Measurements from ENCODE around the gene QPCTL. TPM values are rescaled to one million over a fixed set of nuclear protein-coding genes. Genes with fewer than 3 reads are reported as not detected.
A peak's percentile ranks its signal among the peaks of the same experiment; 100 is the strongest.

The QPCTL gene
- total RNA-seq, 5 donors from 2014 or later (not counting 1 experiment from before 2014, with no cell fraction given): 5.4 to 13.7 (median 10.3) TPM

DNA sequence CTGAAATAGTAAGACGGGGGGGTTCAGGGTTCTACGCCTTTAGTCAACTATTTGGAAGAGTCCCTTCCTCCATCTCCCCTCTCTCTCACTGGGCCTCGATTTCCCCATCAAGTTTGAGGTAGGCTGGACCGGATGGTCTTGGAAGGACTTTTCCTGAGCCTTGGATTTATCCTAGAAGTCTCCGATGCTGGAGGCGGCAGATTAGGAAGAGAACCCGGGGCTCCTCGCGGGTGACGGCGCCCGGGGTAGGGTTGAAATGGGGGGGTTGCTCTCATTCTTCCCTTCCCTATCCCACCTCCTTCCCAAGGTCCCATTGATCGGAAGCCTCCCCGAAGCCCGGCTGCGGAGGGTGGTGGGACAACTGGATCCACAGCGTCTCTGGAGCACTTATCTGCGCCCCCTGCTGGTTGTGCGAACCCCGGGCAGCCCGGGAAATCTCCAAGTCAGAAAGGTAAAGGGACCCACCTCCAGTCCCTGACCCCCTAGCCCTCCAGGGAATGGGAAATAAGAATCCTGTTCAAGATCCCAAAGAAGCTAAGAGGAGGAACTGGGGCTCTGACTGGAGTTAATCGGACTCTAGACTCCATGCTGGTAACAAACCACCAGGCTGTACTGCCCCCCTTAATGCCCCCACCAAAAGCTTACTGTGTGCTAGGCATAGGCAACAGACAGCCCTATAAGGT is 781 bp downstream of the QPCTL start:
- Histone ChIP-seq H3K4me3 (ENCODE audit: control insufficient read depth in 1 of 2, extremely low read depth in 1 of 2, low read length in 1 of 2) (peak overlapping the region; percentile 83 to 97), H3K36me3 (ENCODE audit: control insufficient read depth in 2 of 2, extremely low read depth in 1 of 2, insufficient read depth in 1 of 2, low read length in 1 of 2) (peaks cover 6 to 25% of the 10 kb centered on the region in 2 donors), H3K4me1 (ENCODE audit: control insufficient read depth in 1 of 2, extremely low read depth in 1 of 2, insufficient read depth in 2 of 2, low read length in 2 of 2) (peaks cover 8 to 29% of the 10 kb centered on the region in 2 experiments), H3K9me3 (no peaks in the 10 kb centered on the region), H3K27ac (ENCODE audit: low read length) (peak overlapping the region; percentile 92), H3K27me3 (replicated peaks in 1 of 2; ENCODE audit: control insufficient read depth in 2 of 2, extremely low read depth in 1 of 2, insufficient read depth in 2 of 2, low read length in 1 of 2) (no peaks in the 10 kb centered on the region)
- H3K9me3 Mint-ChIP-seq: no peaks in the 10 kb centered on the region
- ChIA-PET CTCF (interaction anchor here (0.6 to 2.7 kb wide), 15 partner anchors 9 to 135 kb away, joined by 3 to 30 read pairs (median 4); partner anchors contain the start of genes FBXO46 (in 1 of the 2) and SIX5 (in 1 of the 2)), POLR2A (interaction anchor here (0.6 to 1.2 kb wide), 3 partner anchors 38 to 224 kb away, joined by 3 to 5 read pairs (median 4); partner anchors contain the start of gene FBXO46 (in 1 of the 2))
- DNase-seq: peak; percentile 30 to 82 (median 66)
- no peak for ATAC-seq (replicated peaks in 1 of 4)
- no peaks in the 10 kb centered on the region for H3K27me3 Mint-ChIP-seq
- peaks cover 22% of the 10 kb centered on the region for H3K36me3 Mint-ChIP-seq
- H3K27ac Mint-ChIP-seq: peak overlapping the region; percentile 77 to 87
- peak overlapping the region; percentile 94 to 97 (median 96) for H3K4me3 Mint-ChIP-seq
- WGBS (ENCODE audit: insufficient coverage): 0% methylated on average over 6 of the region's 22 CpGs
- H3K4me1 Mint-ChIP-seq: peaks cover 16 to 27% (median 24%) of the 10 kb centered on the region in 3 donors

DNA sequence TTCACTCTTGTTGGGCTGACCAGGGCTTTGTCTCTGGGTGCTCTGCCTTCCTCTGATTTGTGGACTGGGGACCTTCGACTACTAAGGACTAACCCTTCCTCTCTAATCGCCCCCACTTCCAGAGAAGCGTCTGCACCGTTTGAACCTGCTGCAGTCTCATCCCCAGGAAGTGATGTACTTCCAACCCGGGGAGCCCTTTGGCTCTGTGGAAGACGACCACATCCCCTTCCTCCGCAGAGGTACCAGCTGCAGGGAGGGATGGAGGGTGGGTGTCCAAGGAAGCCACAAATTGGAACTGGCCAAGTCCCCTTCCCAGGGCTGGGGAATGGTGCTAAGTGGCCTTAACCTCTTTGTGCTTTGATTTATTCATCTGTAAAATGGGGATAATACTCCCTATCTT is 9.2 kb downstream of the QPCTL start:
- no peaks in the 10 kb centered on the region for H3K9me3 ChIP-seq
- H3K4me3 ChIP-seq (ENCODE audit: control insufficient read depth in 1 of 2, extremely low read depth in 1 of 2, low read length in 1 of 2): no peak overlapping the region
- peaks cover 0 to 5% (median 0%) of the 10 kb centered on the region in 3 donors for H3K4me1 Mint-ChIP-seq
- no peaks in the 10 kb centered on the region for H3K9me3 Mint-ChIP-seq
- H3K36me3 Mint-ChIP-seq: peaks cover 12% of the 10 kb centered on the region
- H3K27ac Mint-ChIP-seq: no peak overlapping the region
- H3K4me3 Mint-ChIP-seq: no peak overlapping the region
- H3K27me3 ChIP-seq (replicated peaks in 1 of 2; ENCODE audit: control insufficient read depth in 2 of 2, extremely low read depth in 1 of 2, insufficient read depth in 2 of 2, low read length in 1 of 2): no peaks in the 10 kb centered on the region
- DNase-seq: no peak
- ATAC-seq (replicated peaks in 1 of 4): no peak
- H3K27ac ChIP-seq (ENCODE audit: low read length): no peak overlapping the region
- peaks cover 10 to 19% of the 10 kb centered on the region in 2 donors for H3K36me3 ChIP-seq (ENCODE audit: control insufficient read depth in 2 of 2, extremely low read depth in 1 of 2, insufficient read depth in 1 of 2, low read length in 1 of 2)
- POLR2A ChIA-PET: no interaction called here
- H3K27me3 Mint-ChIP-seq: no peaks in the 10 kb centered on the region
- CTCF ChIA-PET: interaction anchor here in 1 of 2 donors (0.6 kb wide), 1 partner anchor 493 kb away, joined by 3 read pairs; no protein-coding TSS in a partner anchor
- H3K4me1 ChIP-seq (ENCODE audit: control insufficient read depth in 1 of 2, extremely low read depth in 1 of 2, insufficient read depth in 2 of 2, low read length in 2 of 2): peaks cover 0 to under 1% of the 10 kb centered on the region in 2 experiments
- 80% methylated on average over 1 of the region's 7 CpGs for whole genome bisulfite sequencing (ENCODE audit: insufficient coverage)

DNA sequence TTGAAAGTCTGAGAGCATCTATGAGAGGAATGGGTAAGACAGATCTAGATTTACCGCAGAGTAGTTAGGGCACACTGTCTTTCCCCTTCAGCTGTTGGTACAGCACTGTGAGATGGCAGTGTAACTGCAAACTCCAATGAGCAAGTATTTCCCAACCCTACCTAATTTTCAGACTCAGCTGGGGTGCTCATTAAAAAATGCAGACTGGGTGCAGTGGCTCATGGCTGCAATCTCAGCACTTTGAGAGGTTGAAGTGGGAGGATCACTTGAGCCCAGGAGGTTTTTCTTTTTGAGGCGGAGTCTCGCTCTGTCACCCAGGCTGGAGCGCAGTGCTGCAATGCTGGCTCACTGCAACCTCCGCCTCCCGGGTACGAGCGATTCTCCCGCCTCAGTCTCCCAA is 12.6 kb downstream of the QPCTL start:
- ATAC-seq (replicated peaks in 1 of 4) (no peak), DNase-seq (no peak)
- Mint-ChIP-seq H3K4me1 (peaks cover 5 to 8% (median 7%) of the 10 kb centered on the region in 3 donors), H3K9me3 (no peaks in the 10 kb centered on the region), H3K27me3 (no peaks in the 10 kb centered on the region), H3K27ac (no peak overlapping the region), H3K36me3 (peaks cover 13% of the 10 kb centered on the region), H3K4me3 (no peak overlapping the region)
- 98% methylated on average over 7 of the region's 9 CpGs for WGBS (ENCODE audit: insufficient coverage)
- H3K36me3 ChIP-seq (ENCODE audit: control insufficient read depth in 2 of 2, extremely low read depth in 1 of 2, insufficient read depth in 1 of 2, low read length in 1 of 2): peaks cover 13 to 20% of the 10 kb centered on the region in 2 donors
- CTCF ChIA-PET: no interaction called here
- no peaks in the 10 kb centered on the region for H3K27me3 ChIP-seq (replicated peaks in 1 of 2; ENCODE audit: control insufficient read depth in 2 of 2, extremely low read depth in 1 of 2, insufficient read depth in 2 of 2, low read length in 1 of 2)
- H3K4me1 ChIP-seq (ENCODE audit: control insufficient read depth in 1 of 2, extremely low read depth in 1 of 2, insufficient read depth in 2 of 2, low read length in 2 of 2): peaks cover 0 to 5% of the 10 kb centered on the region in 2 experiments
- H3K4me3 ChIP-seq (ENCODE audit: control insufficient read depth in 1 of 2, extremely low read depth in 1 of 2, low read length in 1 of 2): no peak overlapping the region
- no peaks in the 10 kb centered on the region for H3K9me3 ChIP-seq
- H3K27ac ChIP-seq (ENCODE audit: low read length): no peak overlapping the region
- POLR2A ChIA-PET: no interaction called here

DNA sequence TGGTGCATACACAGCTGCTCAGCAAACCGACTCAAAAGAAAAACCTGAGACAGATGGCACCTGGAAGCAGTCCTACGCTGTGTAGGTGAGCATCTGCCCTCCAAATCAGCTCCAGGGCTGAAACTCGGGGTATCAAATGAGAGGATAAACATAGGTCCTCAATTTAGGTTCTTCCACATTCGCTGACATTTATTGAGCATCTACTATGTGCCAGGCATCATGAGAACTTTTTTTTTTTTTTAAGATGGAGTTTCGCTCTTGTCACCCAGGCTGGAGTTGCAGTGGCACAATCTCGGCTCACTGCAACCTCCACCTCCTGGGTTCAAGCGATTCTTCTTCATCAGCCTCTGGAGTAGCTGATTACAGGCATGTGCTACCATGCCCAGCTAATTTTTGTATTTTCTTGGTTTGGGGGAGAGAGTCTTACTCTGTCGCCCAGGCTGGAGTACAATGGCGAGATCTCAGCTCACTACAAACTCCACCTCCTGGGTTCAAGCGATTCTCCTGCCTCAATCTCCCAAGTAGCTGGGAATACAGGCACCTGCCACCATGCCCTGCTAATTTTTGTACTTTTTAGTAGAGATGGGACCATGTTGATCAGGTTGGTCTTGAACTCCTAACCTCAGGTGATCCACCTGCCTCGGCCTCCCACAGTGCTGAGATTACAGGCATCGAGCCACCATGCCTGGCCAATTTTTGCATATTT is 13.4 kb downstream of the QPCTL start:
- POLR2A ChIA-PET: interaction anchor here in 1 of 2 donors (0.6 kb wide), 1 partner anchor 10 kb away, joined by 6 read pairs; no protein-coding TSS in a partner anchor
- H3K4me3 ChIP-seq (ENCODE audit: control insufficient read depth in 1 of 2, extremely low read depth in 1 of 2, low read length in 1 of 2): no peak overlapping the region
- ATAC-seq (replicated peaks in 1 of 4) (no peak), DNase-seq (no peak)
- CTCF ChIA-PET: interaction anchor here in 1 of 2 donors (2.6 kb wide), 1 partner anchor 13 kb away, joined by 9 read pairs; the partner anchor contains the start of gene QPCTL
- no peaks in the 10 kb centered on the region for H3K27me3 ChIP-seq (replicated peaks in 1 of 2; ENCODE audit: control insufficient read depth in 2 of 2, extremely low read depth in 1 of 2, insufficient read depth in 2 of 2, low read length in 1 of 2)
- Mint-ChIP-seq H3K4me1 (peaks cover 12 to 14% (median 12%) of the 10 kb centered on the region in 3 donors), H3K9me3 (no peaks in the 10 kb centered on the region), H3K27me3 (no peaks in the 10 kb centered on the region), H3K36me3 (peaks cover 18% of the 10 kb centered on the region), H3K4me3 (no peak overlapping the region), H3K27ac (no peak overlapping the region)
- 94% methylated on average over 5 of the region's 12 CpGs for WGBS (ENCODE audit: insufficient coverage)
- no peak overlapping the region for H3K27ac ChIP-seq (ENCODE audit: low read length)
- peaks cover 0 to 5% of the 10 kb centered on the region in 2 experiments for H3K4me1 ChIP-seq (ENCODE audit: control insufficient read depth in 1 of 2, extremely low read depth in 1 of 2, insufficient read depth in 2 of 2, low read length in 2 of 2)
- H3K9me3 ChIP-seq: no peaks in the 10 kb centered on the region
- H3K36me3 ChIP-seq (ENCODE audit: control insufficient read depth in 2 of 2, extremely low read depth in 1 of 2, insufficient read depth in 1 of 2, low read length in 1 of 2): peaks cover 16 to 20% of the 10 kb centered on the region in 2 donors

DNA sequence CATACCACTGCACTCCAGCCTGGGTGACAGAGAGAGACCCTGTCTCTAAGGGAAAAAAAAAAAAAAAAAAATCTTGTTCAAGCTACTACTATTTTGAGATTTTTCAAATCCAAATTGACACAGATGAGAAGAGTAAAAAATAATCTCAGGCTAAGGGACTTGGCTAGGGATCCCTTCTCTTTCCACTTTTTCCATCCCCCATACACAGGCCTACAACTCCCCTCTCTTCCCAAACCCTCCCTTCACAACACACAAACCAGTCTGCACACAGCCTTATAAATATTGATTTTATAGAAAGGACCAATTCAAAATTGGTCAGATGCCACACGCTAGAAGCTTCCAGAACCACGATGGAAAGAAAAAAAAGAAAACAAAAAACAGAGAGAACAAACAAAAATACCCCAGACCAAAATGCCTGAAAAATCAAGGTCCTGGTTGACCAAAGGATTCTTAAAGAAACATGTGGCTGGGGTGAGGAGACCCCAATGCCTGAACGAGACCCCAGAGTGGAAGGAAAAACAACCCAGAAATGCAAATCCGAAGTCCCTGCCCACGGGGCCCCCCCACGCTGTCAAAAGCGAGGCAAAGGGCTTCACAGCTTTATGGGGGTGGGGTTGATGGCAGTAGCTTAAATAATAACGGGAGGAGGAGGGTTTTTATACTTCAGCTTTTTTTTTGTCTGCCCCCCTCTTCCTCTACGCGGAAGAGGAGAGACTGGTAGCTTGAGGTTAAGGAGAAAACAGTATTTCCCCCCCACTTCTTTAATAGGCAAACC is 18.1 kb downstream of the QPCTL start:
- POLR2A ChIA-PET: interaction anchor here (0.6 to 0.7 kb wide), 2 partner anchors 127 to 215 kb away, joined by 4 to 5 read pairs; no protein-coding TSS in a partner anchor
- peak overlapping the region in 1 of 2 donors; percentile 78 for H3K27ac Mint-ChIP-seq
- H3K9me3 ChIP-seq: no peaks in the 10 kb centered on the region
- no peaks in the 10 kb centered on the region for H3K27me3 ChIP-seq (replicated peaks in 1 of 2; ENCODE audit: control insufficient read depth in 2 of 2, extremely low read depth in 1 of 2, insufficient read depth in 2 of 2, low read length in 1 of 2)
- H3K27ac ChIP-seq (ENCODE audit: low read length): no peak overlapping the region
- 60% methylated on average over 1 of the region's 10 CpGs for WGBS (ENCODE audit: insufficient coverage)
- no peak overlapping the region for H3K4me3 ChIP-seq (ENCODE audit: control insufficient read depth in 1 of 2, extremely low read depth in 1 of 2, low read length in 1 of 2)
- no peak overlapping the region for H3K4me3 Mint-ChIP-seq
- no peaks in the 10 kb centered on the region for H3K27me3 Mint-ChIP-seq
- peaks cover 19 to 31% of the 10 kb centered on the region in 2 donors for H3K36me3 ChIP-seq (ENCODE audit: control insufficient read depth in 2 of 2, extremely low read depth in 1 of 2, insufficient read depth in 1 of 2, low read length in 1 of 2)
- peaks cover 25 to 31% (median 28%) of the 10 kb centered on the region in 3 donors for H3K4me1 Mint-ChIP-seq
- no peaks in the 10 kb centered on the region for H3K9me3 Mint-ChIP-seq
- CTCF ChIA-PET: interaction anchor here in 1 of 2 donors (0.5 kb wide), 1 partner anchor 48 kb away, joined by 3 read pairs; no protein-coding TSS in a partner anchor
- peaks cover 14% of the 10 kb centered on the region for H3K36me3 Mint-ChIP-seq
- DNase-seq: no peak
- peaks cover 0 to 14% of the 10 kb centered on the region in 2 experiments for H3K4me1 ChIP-seq (ENCODE audit: control insufficient read depth in 1 of 2, extremely low read depth in 1 of 2, insufficient read depth in 2 of 2, low read length in 2 of 2)
- ATAC-seq (replicated peaks in 1 of 4): no peak

Data from T-cell (primary cell).